Aorta (tissue), 5 donors: ENCODE data around the gene FAM124B. TPM values are rescaled to one million over a fixed set of nuclear protein-coding genes. Genes with fewer than 3 reads are reported as not detected.

Experiments used
- ATAC-seq: fragments of 200-7000 bp; cut with Tn5 transposase; one replicate; pipeline ENCODE4 v1.9.1; 2022; ENCODE audit warnings: moderate library complexity; ENCODE audit not compliant: low FRiP score
- DNase-seq, 2 donors: peaks; one replicate each; pipeline ENCODE4 v3.0.0-alpha.2; 2020
- H3K27ac ChIP-seq, 2 donors: one replicate each; pipeline ENCODE4 v1.5.1; 2013; ENCODE audit warnings: low read length in 2 of 2, mild to moderate bottlenecking in 2 of 2, moderate library complexity in 2 of 2, control low read depth in 1 of 2, inconsistent platforms in 1 of 2, low read depth in 1 of 2
- H3K27me3 ChIP-seq, 2 donors: one replicate each; pipeline ENCODE4 v1.6.1; 2013; ENCODE audit warnings: control low read depth in 1 of 2, low read length in 1 of 2, mild to moderate bottlenecking in 1 of 2, moderate library complexity in 1 of 2; ENCODE audit not compliant: insufficient read depth in 2 of 2, control insufficient read depth in 1 of 2
- H3K36me3 ChIP-seq, 2 donors: one replicate each; pipeline ENCODE4 v1.6.1; 2013; ENCODE audit warnings: control low read depth in 1 of 2, low read length in 1 of 2, mild to moderate bottlenecking in 1 of 2; ENCODE audit not compliant: insufficient read depth in 2 of 2, control insufficient read depth in 1 of 2
- H3K4me1 ChIP-seq, 2 donors: one replicate each; pipeline ENCODE4 v1.6.1; 2013; ENCODE audit warnings: low read length in 2 of 2, control low read depth in 1 of 2, mild to moderate bottlenecking in 1 of 2, moderate library complexity in 1 of 2; ENCODE audit not compliant: insufficient read depth in 2 of 2, control insufficient read depth in 1 of 2
- H3K4me3 ChIP-seq, 2 donors: one replicate each; pipeline ENCODE4 v1.5.1; 2013; ENCODE audit warnings: low read length in 2 of 2, control low read depth in 1 of 2, mild to moderate bottlenecking in 1 of 2
- H3K9me3 ChIP-seq: one replicate; pipeline ENCODE4 v1.6.1; 2013; ENCODE audit warnings: mild to moderate bottlenecking, low read length; ENCODE audit not compliant: control insufficient read depth
- WGBS, 2 donors: extraction: QIAGEN DNeasy Blood & Tissue Kit; methylation state at CpG; one replicate each; pipeline ENCODE4 v1.1.7; 2013; 5-methylcytosine and 5-hydroxymethylcytosine counted together
- intact Hi-C, 2 donors: fragments of 100-400 bp; cut with DNase I; formaldehyde crosslinking; loops; one replicate each; pipeline versions ENCODE4 v1.14.2 to v1.15.0; 2022
- polyA plus RNA-seq, 2 donors: library from polyadenylated mRNA; stranded (reverse); fragments of 200-250 nt; gene quantifications; one replicate each; pipeline ENCODE4 v1.2.3, GENCODE V29; 2013
- total RNA-seq, 2 donors: library from RNA; stranded (reverse); fragmentation: NEBNext Ultra II Directional; extraction: Animal tissue kit (Norgen Biotek cat#: 25700); gene quantifications; one replicate each; pipeline ENCODE4 v1.2.1, GENCODE V29; 2021
- donor health status: healthy with polysubstance abuse.
- donor health status: Bipolar disorder and iron deficiency.
- donor health status: DM: no; HTN: no; CAD: no.
- donor health status: DM: no; HTN: no; CAD: no.
- donor health status: DM: yes; HTN: yes; CAD: no.

Gene FAM124B
- total and polyA plus RNA-seq, 4 donors, result 2.4 to 4.8 TPM; not detected in 2

- no peak overlapping the region for H3K27ac ChIP-seq
- ATAC-seq, result no peak
- WGBS, 2 donors, result 73 to 79% methylated on average over 4 of the region's 4 CpGs
- DNase-seq, result no peak
- intact Hi-C loops, result no loop called here
- no peaks in the 10 kb centered on the region for H3K36me3 ChIP-seq
- no peak overlapping the region for H3K4me3 ChIP-seq
- no peaks in the 10 kb centered on the region for H3K27me3 ChIP-seq
- H3K9me3 ChIP-seq, result peaks cover 4% of the 10 kb centered on the region
- H3K4me1 ChIP-seq, result no peaks in the 10 kb centered on the region
Observed at GRCh38 chr2:224347176-224348051, 54.5 kb downstream of the FAM124B start.

DNA sequence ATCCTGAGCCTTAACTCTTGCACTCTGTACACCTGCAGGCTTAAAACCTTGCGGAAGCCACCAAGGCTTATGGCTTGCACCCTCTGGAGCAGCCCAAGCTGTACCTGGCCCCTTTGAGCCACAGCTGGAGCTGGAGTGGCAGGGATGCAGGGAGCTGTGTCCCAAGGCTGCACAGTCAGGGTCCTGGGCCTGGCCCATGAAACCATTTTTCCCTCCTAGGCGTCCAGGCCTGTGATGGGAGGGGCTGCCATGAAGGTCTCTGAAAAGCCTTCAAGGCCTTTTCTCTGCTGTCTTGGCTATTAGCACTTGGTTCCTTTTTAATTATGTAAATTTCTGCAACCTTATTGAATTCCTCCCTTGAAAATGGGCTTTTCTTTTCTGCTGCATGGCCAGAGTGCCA lies 56.4 kb downstream of the FAM124B start:
- Histone ChIP-seq H3K27me3 (no peaks in the 10 kb centered on the region), H3K36me3 (no peaks in the 10 kb centered on the region), H3K4me3 (no peak overlapping the region), H3K9me3 (peaks cover 4% of the 10 kb centered on the region), H3K27ac (no peak overlapping the region), H3K4me1 (no peaks in the 10 kb centered on the region)
- DNase-seq, result no peak
- 67 to 94% methylated on average over 2 of the region's 2 CpGs for WGBS, 2 donors
- intact Hi-C loops, result no loop called here
- no peak for ATAC-seq

GRCh38 chr2:224343226-224343625 lies 58.7 kb downstream of the FAM124B start:
- ATAC-seq (no peak), DNase-seq (no peak)
- Histone ChIP-seq H3K27me3 (no peaks in the 10 kb centered on the region), H3K9me3 (peaks cover 4% of the 10 kb centered on the region), H3K4me1 (no peaks in the 10 kb centered on the region), H3K27ac (no peak overlapping the region), H3K4me3 (no peak overlapping the region), H3K36me3 (no peaks in the 10 kb centered on the region)
- intact Hi-C loops, result no loop called here
- 68 to 72% methylated on average over 4 of the region's 4 CpGs for WGBS, 2 donors

DNA sequence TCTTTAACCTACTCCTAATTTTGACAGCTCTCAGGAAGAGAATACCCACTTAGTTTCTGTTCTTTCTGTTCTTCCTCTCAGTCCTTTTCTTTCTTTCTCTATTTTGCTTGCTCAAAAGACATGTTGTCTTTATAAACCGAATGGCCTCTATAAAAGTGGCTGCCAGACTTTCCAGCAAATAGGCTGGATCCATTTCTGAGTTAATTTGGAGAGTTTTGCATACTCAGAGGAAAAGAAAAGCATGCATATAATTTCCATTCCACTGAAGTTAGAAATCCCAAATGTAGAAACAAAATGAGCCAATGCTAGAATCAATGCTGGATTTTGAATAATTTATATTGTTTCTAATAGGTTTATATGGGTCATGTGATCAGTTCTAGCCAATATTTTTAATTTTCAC lies 65.9 kb downstream of the FAM124B start:
- H3K27ac ChIP-seq, result no peak overlapping the region

GRCh38 chr2:224334726-224335125 lies 67.2 kb downstream of the FAM124B start:
- intact Hi-C loops, result no loop called here
- H3K27me3 ChIP-seq, result no peaks in the 10 kb centered on the region
- no peaks in the 10 kb centered on the region for H3K4me1 ChIP-seq
- H3K36me3 ChIP-seq, result no peaks in the 10 kb centered on the region
- 91 to 92% methylated on average over 2 of the region's 2 CpGs for WGBS, 2 donors
- H3K27ac ChIP-seq, result no peak overlapping the region
- ATAC-seq, result no peak
- H3K4me3 ChIP-seq, result no peak overlapping the region
- H3K9me3 ChIP-seq, result no peaks in the 10 kb centered on the region
- no peak for DNase-seq

More for the DNA sequence above, 65.9 kb downstream of the FAM124B start:
- H3K4me3 ChIP-seq, result no peak overlapping the region
- H3K9me3 ChIP-seq, result no peaks in the 10 kb centered on the region
- no peaks in the 10 kb centered on the region for H3K36me3 ChIP-seq
- intact Hi-C loops, result no loop called here
- no peak for DNase-seq
- 10 to 25% methylated on average over 1 of the region's 1 CpG for WGBS, 2 donors
- no peak for ATAC-seq
- no peaks in the 10 kb centered on the region for H3K27me3 ChIP-seq
- no peaks in the 10 kb centered on the region for H3K4me1 ChIP-seq

GRCh38 chr2:224333726-224334482 lies 68.0 kb downstream of the FAM124B start:
- no peak for ATAC-seq
- WGBS, 2 donors, result 93 to 95% methylated on average over 6 of the region's 6 CpGs

DNA sequence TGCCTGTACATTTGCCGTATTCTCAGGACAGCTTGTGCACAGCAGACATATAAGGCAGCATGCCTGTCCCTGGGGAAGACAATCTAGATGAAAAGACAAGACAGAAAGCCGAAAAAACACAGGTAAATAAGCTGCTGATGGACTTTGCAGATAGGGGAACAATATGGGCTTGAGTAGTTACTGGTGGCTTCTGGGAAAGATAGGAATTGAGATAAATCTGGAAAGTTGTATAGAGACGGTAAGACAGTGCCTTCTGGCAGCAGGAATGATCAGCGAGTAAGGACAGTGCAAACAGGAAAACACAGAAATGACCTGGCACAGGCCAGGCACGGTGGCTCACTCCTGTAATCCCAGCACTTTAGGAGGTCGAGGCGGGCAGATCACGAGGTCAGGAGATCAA lies 70.2 kb downstream of the FAM124B start:
- DNase-seq (no peak), ATAC-seq (no peak)
- intact Hi-C loops, result no loop called here
- Histone ChIP-seq H3K9me3 (no peaks in the 10 kb centered on the region), H3K4me1 (no peaks in the 10 kb centered on the region), H3K27me3 (no peaks in the 10 kb centered on the region), H3K4me3 (no peak overlapping the region), H3K27ac (no peak overlapping the region), H3K36me3 (no peaks in the 10 kb centered on the region)
- 76 to 85% methylated on average over 7 to 8 of the region's 8 CpGs for WGBS, 2 donors

More at GRCh38 chr2:224333726-224334482, 68.0 kb downstream of the FAM124B start:
- intact Hi-C loops, result no loop called here
- H3K4me1 ChIP-seq, result no peaks in the 10 kb centered on the region
- H3K4me3 ChIP-seq, result no peak overlapping the region
- DNase-seq, result no peak
- no peaks in the 10 kb centered on the region for H3K9me3 ChIP-seq
- no peaks in the 10 kb centered on the region for H3K27me3 ChIP-seq
- no peaks in the 10 kb centered on the region for H3K36me3 ChIP-seq
- H3K27ac ChIP-seq, result no peak overlapping the region

GRCh38 chr2:224328798-224329197 lies 73.1 kb downstream of the FAM124B start:
- H3K27me3 ChIP-seq, result no peaks in the 10 kb centered on the region
- 91 to 95% methylated on average over 3 of the region's 3 CpGs for WGBS, 2 donors
- intact Hi-C loops, result no loop called here

More at GRCh38 chr2:224328798-224329197, 73.1 kb downstream of the FAM124B start:
- no peaks in the 10 kb centered on the region for H3K4me1 ChIP-seq
- no peak overlapping the region for H3K4me3 ChIP-seq
- DNase-seq, result no peak
- H3K36me3 ChIP-seq, result no peaks in the 10 kb centered on the region
- no peak overlapping the region for H3K27ac ChIP-seq
- no peak for ATAC-seq
- H3K9me3 ChIP-seq, result no peaks in the 10 kb centered on the region
